Measurements from ENCODE around the gene GGA1. TPM values are rescaled to one million over a fixed set of nuclear protein-coding genes. Genes with fewer than 3 reads are reported as not detected.

Gene GGA1
- polyA plus RNA-seq, 1 experiment = 26.1 TPM

DNA sequence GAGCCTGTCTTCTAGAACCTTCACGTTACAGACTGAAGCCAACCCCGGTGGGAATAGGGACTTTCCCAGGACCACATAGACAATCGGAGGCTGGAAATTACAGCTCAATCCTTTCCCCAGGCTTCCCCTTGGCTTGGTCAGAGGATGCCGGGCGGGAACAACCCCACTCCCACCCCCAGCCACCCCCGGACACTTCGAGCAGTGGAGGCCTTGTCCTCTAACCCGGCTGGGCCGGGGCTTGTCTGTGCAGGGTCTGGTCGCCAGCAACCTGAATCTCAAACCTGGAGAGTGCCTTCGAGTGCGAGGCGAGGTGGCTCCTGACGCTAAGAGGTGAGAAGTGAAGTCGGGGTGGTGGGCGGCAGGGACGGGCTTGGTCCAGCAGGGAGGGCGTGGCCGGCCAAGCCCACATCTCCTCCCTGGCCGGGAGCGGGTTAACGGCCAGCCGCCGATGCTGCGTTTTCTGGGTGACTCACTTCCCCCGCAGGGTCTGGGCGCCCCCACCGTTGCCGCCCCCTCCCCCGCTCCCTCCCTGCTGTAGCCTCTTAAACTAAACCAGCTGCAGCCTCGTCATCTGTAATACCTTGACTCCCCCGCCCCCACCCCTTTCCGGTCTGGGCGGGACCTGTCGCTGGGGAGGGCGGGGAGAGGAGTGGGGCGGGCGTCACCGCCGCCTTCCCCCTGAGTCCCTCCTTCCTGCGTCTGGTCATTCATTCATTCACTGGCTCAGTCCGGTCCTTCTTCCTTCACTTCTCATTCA is 68.3 kb downstream of the GGA1 start:
- TF ChIP-seq CTCF (IDR thresholded peaks at IDR 0.05; ENCODE audit: low read depth, low read length) = no peak
- POLR2A ChIA-PET = interaction anchor here (0.6 to 4.1 kb wide), 9 partner anchors 13 to 124 kb away, joined by 3 to 52 read pairs (median 7); no protein-coding TSS in a partner anchor
- CTCF ChIA-PET = interaction anchor here (0.5 kb wide), 1 partner anchor 13 kb away, joined by 6 read pairs; no protein-coding TSS in a partner anchor
- Histone ChIP-seq H3K27me3 (ENCODE audit: control insufficient read depth, insufficient read depth, low read length) (no peaks in the 10 kb centered on the region), H3K9me3 (ENCODE audit: control insufficient read depth, insufficient read depth, low read length) (no peaks in the 10 kb centered on the region; the same call in 1 of the 2 replicates), H3K27ac (ENCODE audit: low read depth, low read length) (peak overlapping the region; percentile 72), H3K4me3 (ENCODE audit: low read depth, low read length) (peak overlapping the region; percentile 97)
- DNase-seq (ENCODE audit: low read depth, low spot score) = peak; percentile 96

DNA sequence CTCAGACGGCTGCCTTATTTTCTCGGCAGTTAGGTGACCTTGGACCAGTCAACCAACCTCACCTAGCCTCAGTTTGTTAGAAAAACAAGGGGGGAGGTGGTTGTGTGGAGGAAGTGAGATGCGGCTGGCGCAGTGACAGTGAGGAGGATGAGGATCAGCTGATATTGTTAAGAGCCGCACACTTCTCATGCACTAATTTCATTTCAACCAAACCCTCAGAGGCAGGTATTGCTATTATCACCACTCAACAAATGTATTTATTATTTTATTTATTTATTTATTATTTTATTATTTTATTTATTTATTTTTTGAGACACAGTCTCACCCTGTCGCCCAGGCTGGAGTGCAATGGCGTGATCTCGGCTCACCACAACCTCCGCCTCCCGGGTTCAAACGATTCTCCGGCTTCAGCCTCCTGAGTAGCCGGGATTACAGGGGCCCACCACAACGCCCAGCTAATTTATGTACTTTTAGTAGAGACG is 68.9 kb downstream of the GGA1 start:
- Histone ChIP-seq H3K27me3 (ENCODE audit: control insufficient read depth, insufficient read depth, low read length) (no peaks in the 10 kb centered on the region), H3K4me3 (ENCODE audit: low read depth, low read length) (peak overlapping the region; percentile 97), H3K27ac (ENCODE audit: low read depth, low read length) (peak overlapping the region; percentile 72), H3K9me3 (ENCODE audit: control insufficient read depth, insufficient read depth, low read length) (no peaks in the 10 kb centered on the region; the same call in 1 of the 2 replicates)
- ChIA-PET CTCF (interaction anchor here (10.2 kb wide), 1 partner anchor 34 kb away, joined by 101 read pairs; no protein-coding TSS in a partner anchor), POLR2A (interaction anchor here (0.7 to 4.1 kb wide), 6 partner anchors 13 to 64 kb away, joined by 3 to 52 read pairs (median 6); no protein-coding TSS in a partner anchor)
- no peak for DNase-seq (ENCODE audit: low read depth, low spot score)
- no peak for TF ChIP-seq CTCF (IDR thresholded peaks at IDR 0.05; ENCODE audit: low read depth, low read length)

DNA sequence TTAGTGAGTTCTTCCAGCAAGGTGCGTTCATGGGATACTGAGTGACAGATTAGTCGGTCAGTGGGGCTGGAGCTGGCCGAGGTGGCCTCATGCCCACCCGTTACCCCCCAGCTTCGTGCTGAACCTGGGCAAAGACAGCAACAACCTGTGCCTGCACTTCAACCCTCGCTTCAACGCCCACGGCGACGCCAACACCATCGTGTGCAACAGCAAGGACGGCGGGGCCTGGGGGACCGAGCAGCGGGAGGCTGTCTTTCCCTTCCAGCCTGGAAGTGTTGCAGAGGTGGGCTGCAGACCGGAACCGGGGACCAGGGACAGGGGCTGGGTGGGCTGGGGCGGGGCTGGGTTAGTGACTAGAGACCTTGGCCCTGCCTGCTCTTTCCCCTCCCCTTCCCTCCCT is 69.7 kb downstream of the GGA1 start:
- H3K27me3 ChIP-seq (ENCODE audit: control insufficient read depth, insufficient read depth, low read length) = no peaks in the 10 kb centered on the region
- no peaks in the 10 kb centered on the region; the same call in 1 of the 2 replicates for H3K9me3 ChIP-seq (ENCODE audit: control insufficient read depth, insufficient read depth, low read length)
- no peak for DNase-seq (ENCODE audit: low read depth, low spot score)
- CTCF ChIA-PET = interaction anchor here (10.2 kb wide), 1 partner anchor 35 kb away, joined by 101 read pairs; no protein-coding TSS in a partner anchor
- TF ChIP-seq CTCF (IDR thresholded peaks at IDR 0.05; ENCODE audit: low read depth, low read length) = no peak
- POLR2A ChIA-PET = interaction anchor here (4.1 kb wide), 1 partner anchor 17 kb away, joined by 52 read pairs; no protein-coding TSS in a partner anchor
- H3K4me3 ChIP-seq (ENCODE audit: low read depth, low read length) = peak overlapping the region; percentile 97
- H3K27ac ChIP-seq (ENCODE audit: low read depth, low read length) = peak overlapping the region; percentile 31

DNA sequence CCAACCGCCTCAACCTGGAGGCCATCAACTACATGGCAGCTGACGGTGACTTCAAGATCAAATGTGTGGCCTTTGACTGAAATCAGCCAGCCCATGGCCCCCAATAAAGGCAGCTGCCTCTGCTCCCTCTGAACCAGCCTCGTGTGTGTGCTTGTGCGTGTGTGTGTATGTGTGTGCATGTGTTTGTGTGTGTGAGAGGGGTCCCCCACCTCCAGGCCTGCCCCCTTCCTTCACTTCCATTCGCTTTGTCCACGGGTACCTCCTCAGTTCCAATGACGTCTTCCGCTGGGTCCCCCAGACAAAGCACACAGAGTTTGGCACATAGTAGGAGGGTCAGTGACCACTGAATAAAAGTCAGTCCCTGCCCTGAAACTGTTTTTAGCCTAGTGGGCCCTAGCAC is 71.0 kb downstream of the GGA1 start:
- Histone ChIP-seq H3K4me3 (ENCODE audit: low read depth, low read length) (peak overlapping the region; percentile 13; the same call in 1 of the 2 replicates), H3K9me3 (ENCODE audit: control insufficient read depth, insufficient read depth, low read length) (no peaks in the 10 kb centered on the region; the same call in 1 of the 2 replicates), H3K27ac (ENCODE audit: low read depth, low read length) (peak overlapping the region; percentile 65), H3K27me3 (ENCODE audit: control insufficient read depth, insufficient read depth, low read length) (no peaks in the 10 kb centered on the region)
- CTCF ChIA-PET = interaction anchor here (1.0 to 10.2 kb wide), 3 partner anchors 18 to 118 kb away, joined by 3 to 101 read pairs (median 13); no protein-coding TSS in a partner anchor
- POLR2A ChIA-PET = interaction anchor here (0.7 to 4.1 kb wide), 5 partner anchors 16 to 71 kb away, joined by 3 to 38 read pairs (median 3); partner anchors contain the start of gene GGA1
- TF ChIP-seq CTCF (IDR thresholded peaks at IDR 0.05; ENCODE audit: low read depth, low read length) = no peak
- DNase-seq (ENCODE audit: low read depth, low spot score) = no peak
